GM08714 (cell line): ENCODE measurements around the gene GPRC5A.

Experiments used
- H3K4me3 ChIP-seq: fragments of 200-500 bp; sonication (Bioruptor generic); 2 replicates; pipeline ENCODE4 v1.5.1; 2014; ENCODE audit warnings: mild to moderate bottlenecking, low read length, inconsistent platforms
- ZNF274 ChIP-seq: IDR thresholded peaks from 2 replicates; pipeline ENCODE4 v1.6.1; 2012; ENCODE audit warnings: mild to moderate bottlenecking, low read depth, low read length

GPRC5A gene

GRCh38 chr12:12909995-12910420 is 18.6 kb downstream of the GPRC5A start:
- no peak overlapping the region for H3K4me3 ChIP-seq
- no peak for TF ChIP-seq ZNF274

GRCh38 chr12:12912711-12913110 is 21.3 kb downstream of the GPRC5A start:
- no peak for TF ChIP-seq ZNF274
- no peak overlapping the region for H3K4me3 ChIP-seq

- no peak overlapping the region for H3K4me3 ChIP-seq
These were observed 24.3 kb downstream of the GPRC5A start for GRCh38 chr12:12915656-12916055.

GRCh38 chr12:12916135-12916944 is 25.0 kb downstream of the GPRC5A start:
- no peak for TF ChIP-seq ZNF274
- no peak overlapping the region for H3K4me3 ChIP-seq

More at GRCh38 chr12:12915656-12916055, 24.3 kb downstream of the GPRC5A start:
- no peak for TF ChIP-seq ZNF274

- TF ChIP-seq ZNF274 = no peak
- no peak overlapping the region for H3K4me3 ChIP-seq
These were observed 26.2 kb downstream of the GPRC5A start for GRCh38 chr12:12917517-12917916.

GRCh38 chr12:12918781-12919389 is 27.5 kb downstream of the GPRC5A start:
- no peak for TF ChIP-seq ZNF274
- H3K4me3 ChIP-seq = no peak overlapping the region

GRCh38 chr12:12919666-12920435 is 28.5 kb downstream of the GPRC5A start:
- no peak for TF ChIP-seq ZNF274
- H3K4me3 ChIP-seq = no peak overlapping the region

- H3K4me3 ChIP-seq = no peak overlapping the region
- TF ChIP-seq ZNF274 = no peak
These were observed 30.8 kb downstream of the GPRC5A start for GRCh38 chr12:12922191-12922616.

- no peak for TF ChIP-seq ZNF274
- H3K4me3 ChIP-seq = no peak overlapping the region
These were observed 31.6 kb downstream of the GPRC5A start for GRCh38 chr12:12922978-12923377.

- no peak for TF ChIP-seq ZNF274
- no peak overlapping the region for H3K4me3 ChIP-seq
These were observed 32.8 kb downstream of the GPRC5A start for GRCh38 chr12:12924169-12924568.

GRCh38 chr12:12925388-12925787 is 34.0 kb downstream of the GPRC5A start:
- no peak overlapping the region for H3K4me3 ChIP-seq
- TF ChIP-seq ZNF274 = no peak

GRCh38 chr12:12926571-12927071 is 35.3 kb downstream of the GPRC5A start:
- no peak for TF ChIP-seq ZNF274
- H3K4me3 ChIP-seq = no peak overlapping the region

GRCh38 chr12:12927211-12928079 is 36.1 kb downstream of the GPRC5A start:
- no peak for TF ChIP-seq ZNF274

More at GRCh38 chr12:12927211-12928079, 36.1 kb downstream of the GPRC5A start:
- H3K4me3 ChIP-seq = no peak overlapping the region
